Hepatocyte (in vitro differentiated cells): Measurements from ENCODE around the gene CUZD1.

Experiments
- CTCF ChIP-seq: fragments of 200-600 bp; sonication (generic); IDR thresholded peaks from 2 replicates; pipeline ENCODE4 v1.5.1; 2016; ENCODE audit warnings: antibody characterized with exemption, mild to moderate bottlenecking; ENCODE audit not compliant: poor library complexity
- EZH2 ChIP-seq: fragments of 200-600 bp; sonication (generic); IDR thresholded peaks from 2 replicates; pipeline ENCODE4 v1.6.1; 2016; ENCODE audit warnings: antibody characterized with exemption, mild to moderate bottlenecking, borderline replicate concordance
- EZH2phosphoT487 ChIP-seq: fragments of 200-600 bp; sonication (generic); IDR thresholded peaks from one replicate; pipeline ENCODE4 v1.6.1; 2018; ENCODE audit warnings: antibody characterized with exemption, mild to moderate bottlenecking, low read depth, moderate library complexity; ENCODE audit not compliant: unreplicated experiment, severe bottlenecking

- TF ChIP-seq EZH2phosphoT487 = no peak
- no peak for TF ChIP-seq CTCF
- no peak for TF ChIP-seq EZH2
Observed at GRCh38 chr10:122877264-122877663, 31.6 kb upstream of the CUZD1 start.
